Gastrocnemius medialis (tissue), 4 donors: Measurements from ENCODE around the gene FAM174C.

Experiments used
- POLR2A ChIP-seq, 2 donors: fragments of 450-650 bp; IDR thresholded peaks; one replicate each; pipeline ENCODE4 v1.6.1; 2017; ENCODE audit warnings: antibody characterized with exemption in 2 of 2, mild to moderate bottlenecking in 2 of 2, moderate library complexity in 2 of 2
- TF ChIP-seq, protein P1 (sequence below), 5 experiments: fragments of 450-650 bp in 3 of 5; fragments of 200-600 bp in 2 of 5; sonication (generic) in 2 of 5; IDR thresholded peaks in 4 of 5; conservative IDR thresholded peaks in 1 of 5; 1 replicate in 4 of 5; 2 replicates in 1 of 5; pipeline ENCODE4 v1.5.1; 2016 to 2019; ENCODE audit warnings: antibody characterized with exemption in 5 of 5, mild to moderate bottlenecking in 3 of 5, moderate library complexity in 3 of 5

DNA sequence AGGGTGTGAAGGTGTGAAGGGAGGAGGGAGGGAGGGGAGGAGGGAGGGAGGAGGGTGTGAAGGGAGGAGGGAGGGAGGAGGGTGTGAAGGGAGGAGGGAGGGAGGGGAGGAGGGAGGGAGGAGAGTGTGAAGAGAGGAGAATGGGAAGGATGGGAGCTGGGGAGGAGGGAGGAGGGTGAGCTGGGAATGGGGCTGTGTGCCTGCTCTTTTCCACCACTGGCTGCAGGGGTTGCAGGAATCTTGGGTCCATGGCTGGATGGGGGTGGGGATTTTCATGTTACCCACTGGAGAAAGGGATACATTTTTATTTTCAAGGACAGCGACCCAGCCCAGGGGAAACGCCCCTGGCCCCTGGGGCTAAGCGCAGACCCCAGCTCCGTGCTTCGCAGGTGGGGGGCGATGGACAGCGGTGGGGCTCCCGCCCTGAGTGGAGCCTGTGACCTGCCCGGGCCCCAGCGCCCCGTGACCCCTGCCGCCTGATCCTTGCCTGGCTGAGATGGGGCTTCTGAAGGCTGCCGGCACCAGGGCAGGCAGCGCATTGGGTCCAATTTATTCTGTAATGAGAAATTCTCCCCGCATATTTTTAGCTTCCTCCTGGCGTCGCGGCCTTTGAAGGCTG is 7.4 kb downstream of the FAM174C start:
- TF ChIP-seq, protein P1, sequence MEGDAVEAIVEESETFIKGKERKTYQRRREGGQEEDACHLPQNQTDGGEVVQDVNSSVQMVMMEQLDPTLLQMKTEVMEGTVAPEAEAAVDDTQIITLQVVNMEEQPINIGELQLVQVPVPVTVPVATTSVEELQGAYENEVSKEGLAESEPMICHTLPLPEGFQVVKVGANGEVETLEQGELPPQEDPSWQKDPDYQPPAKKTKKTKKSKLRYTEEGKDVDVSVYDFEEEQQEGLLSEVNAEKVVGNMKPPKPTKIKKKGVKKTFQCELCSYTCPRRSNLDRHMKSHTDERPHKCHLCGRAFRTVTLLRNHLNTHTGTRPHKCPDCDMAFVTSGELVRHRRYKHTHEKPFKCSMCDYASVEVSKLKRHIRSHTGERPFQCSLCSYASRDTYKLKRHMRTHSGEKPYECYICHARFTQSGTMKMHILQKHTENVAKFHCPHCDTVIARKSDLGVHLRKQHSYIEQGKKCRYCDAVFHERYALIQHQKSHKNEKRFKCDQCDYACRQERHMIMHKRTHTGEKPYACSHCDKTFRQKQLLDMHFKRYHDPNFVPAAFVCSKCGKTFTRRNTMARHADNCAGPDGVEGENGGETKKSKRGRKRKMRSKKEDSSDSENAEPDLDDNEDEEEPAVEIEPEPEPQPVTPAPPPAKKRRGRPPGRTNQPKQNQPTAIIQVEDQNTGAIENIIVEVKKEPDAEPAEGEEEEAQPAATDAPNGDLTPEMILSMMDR (IDR thresholded peaks at IDR 0.05 in 4 of 5, conservative IDR thresholded peaks at IDR 0.05 in 1 of 5), result no peak
- no peak for TF ChIP-seq POLR2A (IDR thresholded peaks at IDR 0.05)
